Measurements from ENCODE around the gene NPB.
A peak's percentile ranks its signal among the peaks of the same experiment; 100 is the strongest.

DNA sequence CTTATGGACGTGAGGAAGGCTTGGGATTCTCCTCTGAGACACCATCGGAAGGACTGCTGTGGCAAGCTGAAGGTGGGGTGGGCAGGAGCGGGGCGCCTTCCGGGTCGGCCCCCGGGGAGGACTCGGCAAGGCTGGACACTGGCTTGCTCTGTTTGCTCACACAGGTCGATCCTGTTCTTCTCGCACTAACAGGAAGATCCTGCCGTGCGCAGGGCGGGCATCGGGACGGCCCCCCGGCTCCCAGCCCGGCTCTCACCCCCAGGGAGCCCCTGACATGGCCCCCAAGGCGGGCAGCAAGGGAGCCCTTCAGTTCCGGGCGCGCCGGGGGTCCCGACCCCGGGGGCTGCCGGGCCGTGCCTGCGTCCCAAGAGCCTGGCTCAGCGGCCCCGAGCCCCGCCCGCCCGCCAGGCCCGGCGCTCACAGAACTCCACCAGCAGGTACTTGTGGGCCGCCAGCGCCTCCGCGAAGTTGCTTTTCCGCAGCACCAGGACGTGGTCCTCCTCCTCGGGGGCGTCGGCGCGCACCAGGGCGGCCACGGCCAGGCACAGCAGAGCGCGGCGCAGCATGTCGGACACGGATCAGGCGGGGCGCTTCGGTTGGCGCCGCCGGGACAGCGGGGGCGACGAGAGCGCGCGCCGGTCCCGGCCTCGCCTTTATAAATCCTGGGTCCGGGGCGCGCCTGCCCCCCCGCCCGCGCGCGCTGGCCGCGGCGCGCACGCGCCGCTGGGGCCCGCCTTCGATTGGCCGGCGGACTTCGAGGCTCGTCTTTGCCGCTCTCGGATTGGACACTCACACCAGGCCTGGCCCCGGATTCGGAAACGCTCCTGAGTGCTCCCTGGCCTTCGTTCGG is 41.9 kb upstream of the NPB start, which contains the start of gene P4HB:
- TF ChIP-seq, protein P1, sequence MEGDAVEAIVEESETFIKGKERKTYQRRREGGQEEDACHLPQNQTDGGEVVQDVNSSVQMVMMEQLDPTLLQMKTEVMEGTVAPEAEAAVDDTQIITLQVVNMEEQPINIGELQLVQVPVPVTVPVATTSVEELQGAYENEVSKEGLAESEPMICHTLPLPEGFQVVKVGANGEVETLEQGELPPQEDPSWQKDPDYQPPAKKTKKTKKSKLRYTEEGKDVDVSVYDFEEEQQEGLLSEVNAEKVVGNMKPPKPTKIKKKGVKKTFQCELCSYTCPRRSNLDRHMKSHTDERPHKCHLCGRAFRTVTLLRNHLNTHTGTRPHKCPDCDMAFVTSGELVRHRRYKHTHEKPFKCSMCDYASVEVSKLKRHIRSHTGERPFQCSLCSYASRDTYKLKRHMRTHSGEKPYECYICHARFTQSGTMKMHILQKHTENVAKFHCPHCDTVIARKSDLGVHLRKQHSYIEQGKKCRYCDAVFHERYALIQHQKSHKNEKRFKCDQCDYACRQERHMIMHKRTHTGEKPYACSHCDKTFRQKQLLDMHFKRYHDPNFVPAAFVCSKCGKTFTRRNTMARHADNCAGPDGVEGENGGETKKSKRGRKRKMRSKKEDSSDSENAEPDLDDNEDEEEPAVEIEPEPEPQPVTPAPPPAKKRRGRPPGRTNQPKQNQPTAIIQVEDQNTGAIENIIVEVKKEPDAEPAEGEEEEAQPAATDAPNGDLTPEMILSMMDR (IDR thresholded peaks at IDR 0.05) = no peak
- peak; percentile 94 for TF ChIP-seq POLR2A (IDR thresholded peaks at IDR 0.05)
